Lower leg skin (tissue), 4 donors: ENCODE data around the gene CCNQ. TPM values are rescaled to one million over a fixed set of nuclear protein-coding genes. Genes with fewer than 3 reads are reported as not detected.

Experiments used
- DNase-seq, 2 donors: peaks; one replicate each; pipeline ENCODE4 v3.0.0-alpha.2; 2019; ENCODE audit warnings: low spot score in 2 of 2
- H3K4me3 ChIP-seq: fragments of 200-600 bp; sonication (generic); 2 replicates; pipeline ENCODE4 v1.5.1; 2017; ENCODE audit warnings: mild to moderate bottlenecking, low read depth; ENCODE audit not compliant: poor library complexity, severe bottlenecking
- CTCF ChIP-seq, 3 donors: fragments of 450-650 bp; IDR thresholded peaks; one replicate each; pipeline ENCODE4 v1.5.1; 2016; ENCODE audit warnings: antibody characterized with exemption in 3 of 3, mild to moderate bottlenecking in 3 of 3, moderate library complexity in 2 of 3
- POLR2A ChIP-seq, 2 donors: fragments of 450-650 bp; IDR thresholded peaks; one replicate each; pipeline ENCODE4 v1.6.1; 2016 to 2017; ENCODE audit warnings: antibody characterized with exemption in 2 of 2, mild to moderate bottlenecking in 1 of 2, moderate library complexity in 1 of 2
- WGBS, 2 donors: methylation state at CpG; one replicate each; pipeline ENCODE4 v1.1.5; 2018; 5-methylcytosine and 5-hydroxymethylcytosine counted together
- intact Hi-C: fragments of 100-400 bp; cut with DNase I; formaldehyde crosslinking; loops from one replicate; pipeline ENCODE4 v1.15.0; 2023; ENCODE audit warnings: low total_unique reads
- total RNA-seq, 4 donors: library from RNA; depleted of rRNA; stranded (reverse); fragments of >200 nt; gene quantifications; one replicate each; pipeline ENCODE4 v1.1.0, GENCODE V29; 2016

The CCNQ gene
- total RNA-seq, 4 donors from 2014 or later, result 20.7 to 35.7 (median 28.5) TPM

GRCh38 chrX:153611298-153612095, 12.6 kb upstream of the CCNQ start:
- H3K4me3 ChIP-seq, result no peak overlapping the region
- no peak for TF ChIP-seq POLR2A (IDR thresholded peaks at IDR 0.05)
- TF ChIP-seq CTCF (IDR thresholded peaks at IDR 0.05), result no peak
- intact Hi-C loops, result no loop called here
- DNase-seq, result no peak
- WGBS, 2 donors, result 57 to 73% methylated on average over 8 to 14 of the region's 14 CpGs

- WGBS, 2 donors, result 49 to 80% methylated on average over 5 to 9 of the region's 9 CpGs
- no peak for DNase-seq
- TF ChIP-seq POLR2A (IDR thresholded peaks at IDR 0.05), result no peak
- no peak for TF ChIP-seq CTCF (IDR thresholded peaks at IDR 0.05)
- intact Hi-C loops, result no loop called here
- no peak overlapping the region for H3K4me3 ChIP-seq
These were observed 11.9 kb upstream of the CCNQ start for GRCh38 chrX:153610836-153611213.

- no peak overlapping the region for H3K4me3 ChIP-seq
- intact Hi-C loops, result no loop called here
- TF ChIP-seq CTCF (IDR thresholded peaks at IDR 0.05) (no peak), POLR2A (IDR thresholded peaks at IDR 0.05) (no peak)
- DNase-seq, result peak; percentile 33 to 91
- 0 to 35% methylated on average over 3 to 61 of the region's 63 CpGs for WGBS, 2 donors
These were observed 11.2 kb upstream of the CCNQ start for GRCh38 chrX:153609917-153610835.

GRCh38 chrX:153608806-153609205, 9.9 kb upstream of the CCNQ start:
- intact Hi-C loops, result no loop called here
- 56 to 62% methylated on average over 4 of the region's 4 CpGs for WGBS, 2 donors
- DNase-seq, result no peak
- H3K4me3 ChIP-seq, result no peak overlapping the region
- no peak for TF ChIP-seq CTCF (IDR thresholded peaks at IDR 0.05)
- TF ChIP-seq POLR2A (IDR thresholded peaks at IDR 0.05), result no peak

- TF ChIP-seq POLR2A (IDR thresholded peaks at IDR 0.05) (no peak), CTCF (IDR thresholded peaks at IDR 0.05) (no peak)
- DNase-seq, result no peak
- intact Hi-C loops, result no loop called here
- 66 to 76% methylated on average over 2 of the region's 2 CpGs for WGBS, 2 donors
- no peak overlapping the region for H3K4me3 ChIP-seq
These were observed 9.4 kb upstream of the CCNQ start for GRCh38 chrX:153608376-153608775.
